PC-3 (cell line): ENCODE measurements around the gene LTC4S.

Experiments used
- CTCF ChIP-seq: fragments of 300-600 bp; sonication (generic); conservative IDR thresholded peaks from 2 replicates; pipeline ENCODE4 v1.5.1; 2017; ENCODE audit warnings: antibody characterized with exemption, low read depth, mild to moderate bottlenecking, low read length
- EZH2 ChIP-seq: fragments of 300-600 bp; sonication (generic); IDR thresholded peaks from one replicate; pipeline ENCODE4 v1.6.1; 2017; ENCODE audit warnings: antibody characterized with exemption, mild to moderate bottlenecking, low read length; ENCODE audit not compliant: unreplicated experiment
- EZH2phosphoT487 ChIP-seq: fragments of 300-600 bp; sonication (generic); IDR thresholded peaks from 2 replicates; pipeline ENCODE4 v1.6.1; 2018; ENCODE audit warnings: mild to moderate bottlenecking, antibody characterized with exemption, low read length, borderline replicate concordance

GRCh38 chr5:179822059-179822432 is 28.3 kb downstream of the LTC4S start:
- TF ChIP-seq EZH2: no peak
- no peak for TF ChIP-seq CTCF
- no peak for TF ChIP-seq EZH2phosphoT487
